Brain microvascular endothelial cell (primary cell): ENCODE measurements around the gene PLBD2.

Experiments
- DNase-seq: peaks from one replicate; pipeline ENCODE4 v3.0.0-alpha.2; 2020
- H3K27ac ChIP-seq: fragments of 250-450 bp; sonication (Bioruptor Pico); 2 replicates; pipeline ENCODE4 v1.5.1; 2020; ENCODE audit warnings: mild to moderate bottlenecking, moderate library complexity
- H3K27me3 ChIP-seq: fragments of 250-450 bp; sonication (Bioruptor Pico); replicated peaks from 2 replicates; pipeline ENCODE4 v1.5.1; 2020; ENCODE audit warnings: mild to moderate bottlenecking
- H3K36me3 ChIP-seq: fragments of 250-450 bp; sonication (Bioruptor Pico); replicated peaks from 2 replicates; pipeline ENCODE4 v1.5.1; 2020; ENCODE audit warnings: mild to moderate bottlenecking
- H3K4me3 ChIP-seq: 2 replicates; pipeline ENCODE4 v1.5.1; 2011; ENCODE audit warnings: low read depth, mild to moderate bottlenecking, control low read depth, low read length, moderate library complexity
- CTCF ChIP-seq: IDR thresholded peaks from 2 replicates; pipeline ENCODE4 v1.5.1; 2011; ENCODE audit warnings: low read depth, mild to moderate bottlenecking, moderate library complexity, low read length, control low read depth, inconsistent platforms; ENCODE audit errors: missing control alignments
- in situ Hi-C: cut with HindIII; loops from 2 replicates; pipeline ENCODE4 v1.10.0; 2017; ENCODE audit warnings: low sequenced_read_pairs, low pct_ligation_motif_present

Gene PLBD2

GRCh38 chr12:113332688-113333417 is 25.5 kb upstream of the PLBD2 start:
- DNase-seq: no peak
- Histone ChIP-seq H3K27ac (no peak overlapping the region), H3K4me3 (no peak overlapping the region), H3K27me3 (no peaks in the 10 kb centered on the region), H3K36me3 (no peaks in the 10 kb centered on the region)
- in situ Hi-C loops: no loop called here
- TF ChIP-seq CTCF: no peak

DNA sequence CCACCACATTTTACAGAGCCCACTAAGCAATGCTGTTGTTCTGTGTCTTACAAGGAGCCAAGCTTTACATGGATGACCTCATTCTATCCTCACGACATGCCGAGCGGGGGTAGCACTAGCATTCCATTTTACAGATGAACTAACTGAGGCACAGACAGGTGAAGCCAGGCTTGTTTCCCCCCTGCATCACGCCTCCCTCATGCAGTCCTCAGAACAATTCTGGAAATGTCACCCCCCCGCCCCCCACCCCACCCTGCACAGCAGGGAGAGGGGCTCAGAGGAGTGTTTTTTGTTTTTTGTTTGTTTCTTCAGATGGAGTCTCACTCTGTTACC is 25.0 kb upstream of the PLBD2 start:
- in situ Hi-C loops: no loop called here
- no peaks in the 10 kb centered on the region for H3K36me3 ChIP-seq
- DNase-seq: no peak
- TF ChIP-seq CTCF: no peak
- no peak overlapping the region for H3K4me3 ChIP-seq
- H3K27me3 ChIP-seq: no peaks in the 10 kb centered on the region
- no peak overlapping the region for H3K27ac ChIP-seq

DNA sequence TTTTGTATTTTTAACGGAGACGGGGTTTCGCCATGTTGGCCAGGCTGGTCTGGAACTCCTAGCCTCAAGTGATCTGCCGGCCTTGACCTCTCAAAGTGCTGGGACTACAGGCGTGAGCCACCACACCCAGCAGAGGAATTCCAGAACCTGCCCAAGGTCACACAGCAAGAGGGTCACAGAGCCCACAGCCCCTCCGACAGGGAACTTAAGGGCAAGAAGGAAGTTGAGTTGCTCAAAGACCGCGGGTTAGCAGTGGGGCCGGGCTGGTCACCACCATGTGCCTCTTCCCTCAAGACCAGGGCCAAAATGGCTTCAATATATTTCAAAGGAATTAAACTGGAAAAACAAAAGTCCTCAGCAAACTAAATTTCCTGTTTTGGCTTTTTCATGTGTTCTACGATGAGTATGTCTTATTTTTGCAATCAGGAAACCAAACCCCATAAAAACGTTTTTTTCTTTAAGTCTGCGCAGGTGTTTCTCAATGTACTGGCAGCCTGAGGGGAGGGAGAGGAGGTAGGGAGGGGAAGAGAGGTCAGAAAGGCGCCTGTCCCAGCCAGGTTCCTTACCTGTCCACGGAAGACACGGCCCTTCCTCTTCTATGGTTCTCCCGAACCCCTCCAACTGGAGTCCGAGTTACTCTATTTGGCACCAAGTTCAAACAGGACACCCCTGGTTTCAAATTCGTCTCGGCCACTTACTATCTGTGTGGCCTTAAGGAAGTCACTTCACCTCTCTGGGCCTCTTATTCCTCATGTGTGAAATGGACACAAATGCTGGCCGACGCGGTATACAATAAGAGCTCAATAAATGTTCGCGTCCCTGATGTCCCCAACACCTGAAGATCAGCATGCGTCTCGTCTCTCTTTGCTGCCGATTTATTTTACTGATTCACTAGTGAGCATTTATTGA is 24.3 kb upstream of the PLBD2 start:
- H3K27ac ChIP-seq: no peak overlapping the region
- in situ Hi-C loops: no loop called here
- H3K4me3 ChIP-seq: peak overlapping the region; percentile 69
- no peaks in the 10 kb centered on the region for H3K27me3 ChIP-seq
- no peaks in the 10 kb centered on the region for H3K36me3 ChIP-seq
- no peak for DNase-seq
- no peak for TF ChIP-seq CTCF

- peak; percentile 60 for DNase-seq
- no peak within 1 kb of the TSS for H3K27ac ChIP-seq
- in situ Hi-C loops: no loop called here
- peak within 1 kb of the TSS; percentile 69 for H3K4me3 ChIP-seq
- no peaks in the 10 kb centered on the region for H3K36me3 ChIP-seq
- H3K27me3 ChIP-seq: no peaks in the 10 kb centered on the region
- no peak for TF ChIP-seq CTCF
Measured at GRCh38 chr12:113334786-113335539, 23.4 kb upstream of the PLBD2 start, which contains the start of gene SLC8B1. SLC8B1 (minus strand) TSS chr12:113335109; CDS start chr12:113332878, 2,231 bp downstream.

DNA sequence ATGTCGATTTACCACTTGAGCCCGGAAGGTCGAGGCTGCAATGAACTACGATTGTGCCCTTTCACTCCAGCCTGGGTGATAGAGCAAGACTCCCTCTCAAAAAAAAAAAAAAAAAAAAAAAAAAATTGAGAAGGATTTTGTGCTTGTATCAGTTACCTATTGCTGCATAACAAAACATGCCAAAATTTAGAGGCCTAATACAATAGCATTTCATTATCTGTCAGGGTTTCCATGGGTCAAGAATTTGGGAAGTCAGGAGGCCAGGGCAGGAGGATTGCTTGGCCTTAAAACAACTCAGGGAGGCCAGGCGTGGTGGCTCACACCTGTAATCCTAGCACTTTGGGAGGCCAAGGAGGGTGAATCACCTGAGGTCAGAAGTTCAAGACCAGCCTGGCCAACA is 18.8 kb upstream of the PLBD2 start:
- TF ChIP-seq CTCF: no peak
- H3K36me3 ChIP-seq: no peaks in the 10 kb centered on the region
- no peaks in the 10 kb centered on the region for H3K27me3 ChIP-seq
- no peak overlapping the region for H3K27ac ChIP-seq
- H3K4me3 ChIP-seq: no peak overlapping the region
- in situ Hi-C loops: no loop called here
- DNase-seq: no peak
